ENCODE measurements around the gene CCDC187.
"Not testable (repeated sequence)": the region's sequence is repeated elsewhere in the genome, so short reads cannot be mapped to it uniquely, and the experiment has no call there.

GRCh38 chr9:136351868-136352267 is 48.0 kb upstream of the CCDC187 start:
- not testable (repeated sequence) for TF ChIP-seq SIN3A (conservative IDR thresholded peaks at IDR 0.05 in 1 of 2, IDR thresholded peaks at IDR 0.05 in 1 of 2; ENCODE audit: low read depth in 1 of 2, low read length in 2 of 2); EZH2 (IDR thresholded peaks at IDR 0.05; ENCODE audit: low read depth, low read length, severe bottlenecking); BCL11A (IDR thresholded peaks at IDR 0.05; ENCODE audit: low read depth in 2 of 2, low read length in 2 of 2); RAD21 (IDR thresholded peaks at IDR 0.05 in 1 of 2, conservative IDR thresholded peaks at IDR 0.05 in 1 of 2; ENCODE audit: low read depth in 2 of 2, low read length in 2 of 2); POLR2A (IDR thresholded peaks at IDR 0.05; ENCODE audit: control extremely low read depth in 1 of 2, low read depth in 2 of 2, low read length in 2 of 2)
- TF ChIP-seq, protein P1, sequence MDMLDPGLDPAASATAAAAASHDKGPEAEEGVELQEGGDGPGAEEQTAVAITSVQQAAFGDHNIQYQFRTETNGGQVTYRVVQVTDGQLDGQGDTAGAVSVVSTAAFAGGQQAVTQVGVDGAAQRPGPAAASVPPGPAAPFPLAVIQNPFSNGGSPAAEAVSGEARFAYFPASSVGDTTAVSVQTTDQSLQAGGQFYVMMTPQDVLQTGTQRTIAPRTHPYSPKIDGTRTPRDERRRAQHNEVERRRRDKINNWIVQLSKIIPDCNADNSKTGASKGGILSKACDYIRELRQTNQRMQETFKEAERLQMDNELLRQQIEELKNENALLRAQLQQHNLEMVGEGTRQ (IDR thresholded peaks at IDR 0.05; ENCODE audit: low read length) = not testable (repeated sequence)
